HG03378 (cell line): ENCODE measurements around the gene CREBZF.
A peak's percentile ranks its signal among the peaks of the same experiment; 100 is the strongest.

Experiments
- ATAC-seq: cut with Tn5 transposase; IDR thresholded peaks from one replicate; pipeline ENCODE4 v1.9.1; 2021; ENCODE audit warnings: mild to moderate bottlenecking, moderate library complexity; ENCODE audit not compliant: unreplicated experiment

The CREBZF gene, protein sequence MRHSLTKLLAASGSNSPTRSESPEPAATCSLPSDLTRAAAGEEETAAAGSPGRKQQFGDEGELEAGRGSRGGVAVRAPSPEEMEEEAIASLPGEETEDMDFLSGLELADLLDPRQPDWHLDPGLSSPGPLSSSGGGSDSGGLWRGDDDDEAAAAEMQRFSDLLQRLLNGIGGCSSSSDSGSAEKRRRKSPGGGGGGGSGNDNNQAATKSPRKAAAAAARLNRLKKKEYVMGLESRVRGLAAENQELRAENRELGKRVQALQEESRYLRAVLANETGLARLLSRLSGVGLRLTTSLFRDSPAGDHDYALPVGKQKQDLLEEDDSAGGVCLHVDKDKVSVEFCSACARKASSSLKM

DNA sequence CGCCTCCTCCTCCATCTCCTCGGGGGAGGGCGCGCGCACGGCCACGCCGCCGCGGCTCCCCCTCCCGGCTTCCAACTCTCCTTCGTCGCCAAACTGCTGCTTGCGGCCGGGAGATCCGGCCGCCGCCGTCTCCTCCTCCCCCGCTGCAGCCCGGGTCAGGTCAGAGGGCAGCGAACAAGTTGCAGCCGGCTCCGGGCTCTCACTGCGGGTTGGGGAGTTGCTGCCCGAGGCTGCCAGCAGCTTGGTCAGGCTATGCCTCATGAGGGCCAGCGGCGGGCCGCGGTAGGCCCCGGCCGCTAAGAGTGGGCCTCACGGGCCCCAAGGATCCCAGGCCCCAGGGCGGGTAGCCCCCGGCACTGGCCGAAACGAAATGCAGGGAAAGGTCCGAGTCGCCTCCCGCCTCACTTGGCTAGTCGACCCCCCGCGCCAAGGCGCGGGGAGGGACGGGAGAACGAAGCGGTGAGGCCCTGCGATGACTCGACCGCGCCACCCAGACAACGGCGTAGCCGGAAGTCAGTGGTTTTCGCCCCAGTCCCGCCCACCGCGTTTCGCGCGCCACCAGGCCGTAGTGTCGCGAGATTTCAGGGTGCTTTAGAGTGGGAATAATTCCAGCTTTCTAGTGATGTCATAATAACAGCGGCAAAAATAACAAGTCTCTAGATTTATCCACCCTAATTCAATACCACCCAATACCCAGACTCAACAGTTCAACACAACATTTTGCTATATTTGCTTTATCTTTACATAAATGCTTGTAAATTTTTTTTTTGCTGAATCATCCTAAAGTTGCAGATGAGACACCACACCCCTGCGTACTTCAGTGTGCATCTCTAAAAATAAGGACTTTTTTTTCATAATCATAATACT is at the start of gene CREBZF:
Gene CREBZF, minus strand, starts transcription at position 515 of the 867 bp plus-strand sequence. Its CDS starts 254 bp downstream, at position 261.
- ATAC-seq: peak; percentile 81

DNA sequence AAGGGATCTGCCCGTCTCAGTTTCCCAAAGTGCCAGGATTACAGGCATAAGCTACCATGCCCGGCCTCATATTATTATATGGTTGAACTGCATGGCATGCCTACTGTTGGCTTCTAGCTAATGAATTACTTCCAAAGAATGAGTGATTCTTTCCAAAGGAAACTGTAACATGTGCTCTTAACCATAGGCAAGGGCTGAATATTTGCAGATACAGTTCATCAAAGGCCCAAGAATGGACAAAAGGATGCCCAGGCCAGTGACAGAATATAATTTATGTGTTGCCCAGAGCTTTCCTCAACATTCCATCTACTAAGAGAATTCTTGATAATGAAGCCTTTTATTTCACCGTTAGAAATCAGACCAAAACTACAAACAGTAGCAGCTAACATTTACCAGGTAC is 48.0 kb upstream of the CREBZF start:
- no peak for ATAC-seq

DNA sequence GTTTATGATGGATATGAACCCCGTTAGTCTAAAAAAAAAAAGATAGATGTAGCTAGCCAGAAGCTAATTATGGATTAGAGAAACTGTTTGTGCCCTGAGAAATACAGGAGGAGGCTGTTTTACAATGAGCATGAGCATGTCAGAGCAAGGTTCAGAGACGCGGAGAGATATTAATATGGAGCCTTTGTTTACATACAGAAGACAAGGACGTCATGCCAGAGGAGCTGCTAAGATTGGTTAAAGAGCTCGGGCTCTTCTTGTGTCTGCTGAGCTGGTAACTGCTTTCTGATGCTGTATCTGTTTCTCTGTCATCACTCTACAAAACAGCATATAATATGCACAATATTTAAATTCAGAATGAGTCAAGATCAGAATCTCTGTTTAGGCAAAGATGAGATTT is 46.0 kb upstream of the CREBZF start:
- no peak for ATAC-seq

DNA sequence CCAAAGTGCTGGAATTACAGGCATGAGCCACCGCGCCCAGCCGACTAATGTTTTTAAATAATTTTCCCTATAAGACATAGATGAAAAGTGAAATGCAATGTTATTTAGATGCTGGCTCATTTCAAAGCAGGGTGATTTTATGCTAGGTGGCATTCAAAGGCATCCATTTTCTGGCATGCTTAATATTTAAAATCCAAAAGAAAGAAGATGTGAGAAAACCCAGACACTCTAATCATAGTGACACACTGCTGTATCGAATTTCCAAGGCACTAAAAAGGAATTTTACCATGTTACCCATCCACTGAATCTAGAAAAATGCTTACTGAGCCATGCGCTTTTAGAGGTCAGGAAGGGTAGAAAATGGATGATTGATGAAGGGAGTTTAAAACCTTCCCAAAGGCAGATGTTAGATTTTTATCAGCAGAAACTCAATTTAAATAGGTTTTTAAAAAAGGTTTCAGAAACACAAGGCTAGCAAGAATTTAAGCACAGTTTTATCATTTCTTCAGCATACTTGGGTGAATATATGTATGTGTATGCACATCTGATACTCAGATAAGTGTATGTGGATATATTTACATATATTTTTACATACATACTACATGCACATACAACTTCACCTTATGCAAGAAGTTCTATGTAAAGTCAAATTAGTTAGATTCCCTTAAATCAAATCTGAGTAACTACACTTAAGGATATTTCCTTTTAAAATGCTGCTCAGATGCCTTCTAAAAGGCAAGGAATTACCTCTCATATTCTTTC is 45.2 kb upstream of the CREBZF start:
- no peak for ATAC-seq

DNA sequence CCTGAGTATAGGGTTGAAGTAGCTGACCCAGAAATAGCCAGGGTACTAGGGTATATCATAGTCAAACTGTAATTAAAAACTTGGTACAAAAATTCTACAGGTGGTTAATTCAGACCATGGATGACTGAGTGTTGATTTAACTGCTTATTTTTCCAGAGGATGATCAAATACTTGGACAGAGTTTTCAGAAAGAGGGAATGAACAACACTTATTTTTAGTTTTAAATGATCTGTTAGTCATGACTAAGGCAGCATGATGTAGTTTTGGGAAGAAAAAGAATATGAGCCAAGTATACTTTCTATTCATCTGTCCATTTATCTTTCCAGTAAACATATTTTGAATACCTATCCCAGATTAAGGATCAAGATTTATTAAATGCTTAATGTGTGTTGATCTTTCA is 40.9 kb upstream of the CREBZF start:
- ATAC-seq: no peak

DNA sequence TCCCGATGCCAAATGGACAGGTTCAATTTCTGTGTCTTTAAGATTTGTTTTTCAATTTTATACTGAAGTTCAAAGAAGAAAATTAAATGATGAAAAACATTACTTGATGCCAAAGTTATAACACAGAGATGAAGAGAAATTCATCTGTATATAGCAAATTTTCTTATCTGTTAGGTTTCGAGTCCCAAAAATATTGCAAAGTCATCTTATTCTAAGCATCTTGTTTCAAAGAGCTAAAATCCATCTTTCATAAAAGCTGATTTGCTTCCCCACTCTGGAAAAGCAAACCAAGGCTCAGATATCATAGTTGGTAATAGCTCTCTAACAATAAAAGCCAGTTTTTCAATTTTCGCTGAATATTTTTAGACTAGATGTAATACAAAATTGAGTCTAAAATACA is 40.0 kb upstream of the CREBZF start:
- ATAC-seq: no peak

DNA sequence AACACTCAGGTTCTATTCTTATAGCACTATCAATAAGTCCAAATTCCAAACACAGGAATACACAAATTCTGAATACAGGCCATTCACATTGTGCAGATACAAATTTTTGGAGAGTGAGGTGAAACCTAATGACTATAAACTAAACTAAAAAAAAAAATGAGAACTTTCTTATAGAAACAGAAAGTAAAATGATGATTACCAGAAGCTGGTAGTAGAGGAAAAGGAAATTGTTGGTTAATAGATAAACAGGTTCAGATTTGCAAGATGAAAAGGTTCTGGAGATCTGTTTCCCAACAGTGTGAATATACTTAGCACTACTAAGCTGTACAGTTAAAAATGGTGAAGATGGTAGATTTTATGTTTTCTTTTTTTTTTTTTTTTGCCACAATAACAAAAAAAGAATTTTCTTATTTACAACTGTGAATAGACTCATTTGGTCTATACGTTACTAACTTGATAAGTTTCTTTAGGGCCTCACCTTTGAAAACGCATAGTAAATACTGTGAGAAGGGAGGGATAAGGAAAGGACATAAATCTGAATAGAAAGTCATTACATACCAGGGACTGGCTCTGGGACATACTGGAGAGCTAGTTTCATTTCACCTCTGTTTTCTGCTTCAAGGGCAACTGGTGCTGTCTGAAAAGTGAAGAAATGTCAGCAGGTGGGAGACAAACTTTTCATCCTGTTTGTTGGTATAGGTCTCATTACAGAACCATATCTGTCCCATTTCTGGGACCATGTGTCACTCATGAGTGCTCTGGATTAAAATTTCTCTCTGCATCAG is 35.2 kb upstream of the CREBZF start:
- peak; percentile 93 for ATAC-seq

DNA sequence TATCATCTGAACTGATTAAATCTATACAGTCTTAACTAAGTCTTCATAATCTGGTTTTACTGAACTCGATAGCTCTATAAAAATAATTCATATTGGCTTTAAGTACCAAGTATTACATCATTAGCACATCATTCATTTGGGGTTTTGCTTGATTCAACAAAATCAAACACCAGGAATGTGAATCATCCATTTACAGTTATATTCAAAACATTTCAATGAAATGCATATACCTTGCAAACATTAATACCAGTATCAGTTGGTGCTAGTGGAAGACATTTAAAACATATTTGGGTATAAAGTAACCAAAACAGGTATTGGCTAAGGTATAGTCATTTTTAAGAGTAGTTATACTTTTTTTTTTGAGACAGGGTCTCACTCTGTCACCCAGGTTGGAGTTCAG is 33.3 kb upstream of the CREBZF start:
- no peak for ATAC-seq

DNA sequence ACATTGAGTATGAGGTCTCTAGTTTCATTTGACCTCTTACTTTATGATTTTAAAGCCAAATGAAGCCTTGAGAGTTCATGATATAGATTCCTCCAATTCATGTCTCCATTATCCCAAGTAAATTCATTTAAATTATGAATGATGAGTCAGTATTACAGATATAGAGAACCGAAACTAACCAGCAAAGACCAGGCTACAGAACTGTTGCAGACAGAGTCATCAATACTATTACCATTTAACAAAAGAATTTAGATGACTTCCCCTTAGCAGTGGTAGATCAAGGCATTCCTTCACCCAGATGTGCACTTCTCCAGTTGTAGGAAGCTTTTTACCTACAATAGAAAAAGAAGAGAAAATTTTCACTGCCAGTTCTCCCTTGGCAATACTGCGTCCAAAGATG is 32.8 kb upstream of the CREBZF start:
- ATAC-seq: no peak

DNA sequence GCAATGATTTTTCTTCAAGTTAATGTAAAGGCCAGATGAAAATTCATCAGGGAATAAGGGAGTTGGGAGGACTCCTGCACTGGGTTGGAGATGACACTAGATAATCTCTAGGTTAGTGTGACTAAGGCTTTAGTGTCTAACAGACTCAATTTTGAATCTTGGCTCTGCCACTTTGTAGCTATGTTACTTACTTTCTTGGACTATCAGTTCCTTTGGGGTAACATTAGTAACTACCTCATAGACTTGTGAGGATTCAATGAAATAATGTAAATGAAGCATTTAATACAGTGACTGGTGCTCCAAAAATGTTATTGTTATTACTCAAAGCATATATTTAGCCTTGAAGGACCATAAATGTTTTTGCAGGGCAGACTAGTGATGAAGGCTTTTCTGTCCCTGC is 30.6 kb upstream of the CREBZF start:
- no peak for ATAC-seq

DNA sequence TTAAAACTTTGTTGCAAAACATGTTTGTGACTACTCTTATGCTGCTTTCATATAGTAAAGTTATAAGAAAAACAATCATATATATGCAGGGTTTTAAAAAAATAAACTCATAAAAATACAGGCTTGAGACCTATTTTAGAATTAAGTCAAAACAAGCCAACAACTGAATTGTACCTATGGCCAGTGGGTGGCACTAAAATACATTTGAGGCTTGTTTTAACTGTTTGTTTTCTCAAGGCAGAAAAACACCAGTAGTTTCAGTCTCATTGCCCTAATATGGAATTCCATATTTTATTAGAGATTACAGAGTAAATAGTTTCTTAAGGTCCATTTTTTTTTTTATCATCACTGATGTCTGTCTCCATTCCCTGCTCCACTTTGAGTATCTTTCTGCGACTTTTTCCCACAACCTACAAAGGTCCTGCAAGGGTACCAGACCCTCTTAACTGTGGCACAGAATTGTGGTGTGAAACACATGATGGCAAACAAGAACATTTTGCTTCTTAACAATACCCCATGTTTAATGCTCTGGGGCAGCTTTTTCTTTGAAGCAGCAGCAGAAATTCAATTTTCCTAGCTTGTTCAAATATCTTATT is 29.6 kb upstream of the CREBZF start:
- peak; percentile 43 for ATAC-seq

DNA sequence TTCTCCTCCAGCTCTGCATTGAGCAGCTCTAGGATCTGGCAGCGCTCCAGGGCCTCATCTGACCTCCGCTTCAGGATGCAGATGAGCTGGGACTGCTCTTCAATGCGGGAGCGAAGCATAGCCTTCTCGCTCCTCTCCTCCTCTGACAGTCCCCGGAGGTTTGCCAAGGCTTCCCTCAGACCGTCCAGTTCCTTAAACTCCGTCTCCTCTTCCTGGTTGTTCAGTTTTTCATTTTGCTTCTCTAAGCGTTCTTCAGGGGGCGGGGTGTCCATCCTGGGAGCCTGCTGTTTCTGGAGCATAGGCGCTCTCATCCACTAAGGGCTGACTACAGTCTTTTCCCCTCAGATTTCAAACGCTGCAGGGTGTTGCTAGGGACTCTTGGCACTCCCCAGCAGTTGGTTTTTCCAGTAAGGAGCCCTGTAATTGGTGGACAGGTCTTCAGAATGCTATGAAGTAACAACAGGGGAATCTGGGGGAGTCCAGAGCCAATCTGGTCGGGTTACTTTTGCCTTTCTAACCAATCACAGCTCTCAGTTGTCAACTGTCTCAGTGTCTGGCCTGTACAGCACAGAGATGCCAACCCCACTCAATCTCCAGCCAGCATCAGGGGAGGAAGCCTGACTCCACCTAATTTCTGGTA is 21.0 kb upstream of the CREBZF start, which contains the start of gene CCDC89:
Gene CCDC89, minus strand, starts transcription at position 376 of the 640 bp plus-strand sequence. Its CDS starts 65 bp downstream, at position 311.
- ATAC-seq: no peak

DNA sequence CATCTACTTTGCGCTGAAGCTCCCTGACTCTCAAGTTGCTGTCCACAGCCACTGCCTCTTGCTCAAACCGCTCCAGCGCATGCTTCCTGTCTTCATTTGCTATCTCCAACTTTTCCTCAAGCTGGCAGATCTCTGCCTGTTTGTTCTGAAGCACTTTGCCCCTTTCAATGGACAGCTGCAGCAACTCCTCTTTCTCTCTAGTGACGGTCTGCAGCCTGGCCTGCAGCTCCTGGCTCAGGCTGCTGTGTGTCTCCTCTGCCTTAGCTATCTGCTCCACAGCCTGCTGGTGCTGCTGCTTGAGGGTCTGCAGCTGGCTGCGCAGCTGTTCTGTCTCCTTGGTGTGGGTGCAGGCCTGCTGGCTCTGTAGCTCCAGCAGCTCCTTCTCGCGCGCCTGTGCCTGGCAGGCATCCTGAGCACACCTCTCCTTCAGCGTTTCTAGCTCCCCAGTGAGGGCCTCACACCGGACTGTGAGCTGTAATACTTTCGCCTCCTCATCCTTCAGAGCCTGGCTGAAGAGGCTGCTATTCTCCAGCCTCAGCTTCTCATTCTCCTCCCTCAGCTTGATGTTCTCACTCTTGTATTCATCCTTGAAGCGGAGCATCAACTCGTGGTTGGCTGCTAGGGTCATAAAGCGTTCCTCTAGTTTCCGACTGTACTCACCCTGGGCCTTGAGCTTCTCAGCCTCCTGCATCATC is 20.3 kb upstream of the CREBZF start:
- ATAC-seq: no peak

DNA sequence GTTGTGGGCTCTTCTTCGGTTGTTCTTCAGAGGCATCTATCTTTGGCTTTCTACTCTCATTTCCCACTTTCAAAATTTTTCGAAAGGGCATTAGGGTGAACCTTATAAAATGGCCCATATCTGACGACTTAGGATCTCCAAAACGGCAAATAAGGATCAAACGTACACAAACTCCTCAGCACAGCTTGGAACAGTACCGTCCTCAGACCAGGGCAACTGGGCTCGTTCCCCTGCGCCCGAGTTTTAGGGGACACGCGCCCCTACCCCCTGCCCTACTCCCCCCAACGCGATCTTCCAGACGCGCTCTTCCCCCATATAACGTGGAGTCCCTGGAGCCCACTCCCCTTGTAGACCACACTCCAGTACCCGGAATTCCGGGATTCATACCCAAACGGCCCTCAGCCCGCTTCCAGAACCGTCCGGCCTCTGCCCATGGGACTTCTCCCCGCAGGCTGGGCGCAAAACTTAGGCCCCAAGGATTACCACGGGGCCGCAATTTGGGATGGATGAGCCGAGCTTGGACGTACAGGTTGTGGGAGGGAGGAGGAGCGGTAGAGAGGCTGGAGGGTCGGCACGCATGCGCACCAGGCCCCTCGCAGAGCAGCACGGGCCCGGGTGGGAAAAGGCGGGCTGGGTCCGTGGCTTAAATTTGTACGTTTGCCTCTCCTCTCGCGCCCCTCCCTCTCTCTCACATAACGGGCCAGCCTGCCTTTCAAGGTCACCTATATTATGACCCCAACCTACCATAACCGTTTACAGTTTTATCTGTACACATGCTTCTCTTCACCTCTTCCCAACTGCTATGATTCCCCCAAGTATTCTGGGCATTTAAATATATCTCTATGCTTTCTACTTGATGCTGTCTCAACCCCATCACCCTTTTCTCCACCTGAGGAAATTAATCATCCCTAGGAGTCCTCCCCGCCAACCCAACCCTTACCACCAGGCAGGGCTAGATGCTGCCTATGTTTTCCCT is 17.7 kb upstream of the CREBZF start:
- ATAC-seq: no peak

DNA sequence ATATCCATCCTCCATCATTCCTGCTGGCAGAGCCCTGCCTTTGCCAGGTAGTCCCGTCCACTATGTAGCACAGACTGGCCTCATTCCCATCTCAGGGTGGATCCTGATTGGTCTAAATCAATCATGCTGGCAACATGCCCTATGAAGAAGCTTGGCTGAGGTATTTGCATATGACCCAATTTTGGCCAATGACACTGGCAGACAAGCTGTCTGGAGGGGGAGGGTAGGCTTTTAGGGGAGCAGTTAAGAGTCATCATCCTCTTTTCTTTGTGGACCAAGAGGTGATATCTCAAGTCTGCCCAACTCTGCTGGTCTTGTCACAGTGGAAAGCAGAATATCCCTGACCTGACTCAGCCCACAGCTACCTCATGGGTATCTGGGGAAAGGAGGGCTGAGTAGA is 16.0 kb upstream of the CREBZF start:
- no peak for ATAC-seq

DNA sequence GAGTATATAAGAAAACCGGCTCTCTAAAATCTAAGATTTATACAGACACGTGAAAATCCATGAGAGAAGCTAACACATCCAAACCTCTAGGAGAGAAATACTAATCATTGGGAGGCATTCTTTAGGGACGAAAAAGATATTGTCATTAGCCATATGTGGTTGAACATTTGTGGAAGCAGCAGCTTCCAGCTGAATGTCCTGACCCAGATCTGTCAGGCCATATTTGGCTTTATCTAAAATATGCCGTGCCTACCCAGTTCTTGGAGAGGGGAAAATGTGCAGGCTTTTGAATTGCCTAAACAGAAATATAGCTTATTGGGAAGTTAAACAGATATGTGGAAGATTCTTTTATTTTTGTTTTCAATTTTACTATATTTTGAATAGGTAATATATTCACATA is 14.6 kb upstream of the CREBZF start:
- ATAC-seq: no peak

DNA sequence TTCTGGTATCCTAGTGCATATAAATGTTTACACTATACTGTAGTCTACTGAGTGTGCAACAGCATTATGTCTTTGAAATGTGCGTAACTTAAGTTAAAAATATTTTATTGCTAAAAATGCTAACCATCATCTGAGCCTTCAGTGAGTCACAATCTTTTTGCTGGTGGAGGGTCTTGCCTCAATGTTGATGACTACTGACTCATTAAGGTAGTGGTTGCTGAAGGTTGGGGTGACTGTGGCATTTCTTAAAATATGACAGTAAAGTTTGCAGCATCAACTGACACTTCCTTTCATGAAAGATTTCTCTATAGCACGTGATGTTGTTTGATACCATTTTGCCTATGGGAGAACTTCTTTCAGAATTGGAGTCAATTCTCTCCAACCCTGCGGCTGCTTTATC is 8.5 kb upstream of the CREBZF start:
- ATAC-seq: no peak
